Measurements from ENCODE around the gene SOST. TPM values are rescaled to one million over a fixed set of nuclear protein-coding genes. Genes with fewer than 3 reads are reported as not detected.

The SOST gene
- total RNA-seq, 1 experiment from 2014 or later: not detected

DNA sequence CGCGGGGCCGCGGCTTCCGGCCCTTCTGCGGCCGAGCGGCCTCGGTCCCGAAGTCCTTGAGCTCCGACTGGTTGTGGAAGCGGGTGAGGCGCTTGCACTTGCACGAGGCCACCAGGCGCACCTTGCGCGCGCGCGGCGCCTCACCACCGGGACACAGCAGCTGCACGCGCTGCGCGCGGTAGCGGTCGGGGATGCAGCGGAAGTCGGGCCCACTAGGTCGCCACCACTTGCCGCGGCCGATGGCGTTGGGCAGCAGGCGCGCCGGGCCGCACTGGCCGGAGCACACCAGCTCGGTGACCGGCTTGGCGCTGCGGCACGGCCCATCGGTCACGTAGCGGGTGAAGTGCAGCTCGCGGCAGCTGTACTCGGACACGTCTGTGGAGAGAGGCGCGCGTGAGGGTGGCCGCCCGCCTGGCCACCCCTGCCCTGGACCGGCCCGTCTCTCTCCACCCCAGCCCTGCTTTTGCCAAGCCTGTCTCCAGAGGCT is 3.2 kb downstream of the SOST start:
- H3K23ac ChIP-seq (ENCODE audit: insufficient read length, low read depth, low read length): no peak overlapping the region
- H3K27ac Mint-ChIP-seq: no peak overlapping the region
- TF ChIP-seq, protein P1, sequence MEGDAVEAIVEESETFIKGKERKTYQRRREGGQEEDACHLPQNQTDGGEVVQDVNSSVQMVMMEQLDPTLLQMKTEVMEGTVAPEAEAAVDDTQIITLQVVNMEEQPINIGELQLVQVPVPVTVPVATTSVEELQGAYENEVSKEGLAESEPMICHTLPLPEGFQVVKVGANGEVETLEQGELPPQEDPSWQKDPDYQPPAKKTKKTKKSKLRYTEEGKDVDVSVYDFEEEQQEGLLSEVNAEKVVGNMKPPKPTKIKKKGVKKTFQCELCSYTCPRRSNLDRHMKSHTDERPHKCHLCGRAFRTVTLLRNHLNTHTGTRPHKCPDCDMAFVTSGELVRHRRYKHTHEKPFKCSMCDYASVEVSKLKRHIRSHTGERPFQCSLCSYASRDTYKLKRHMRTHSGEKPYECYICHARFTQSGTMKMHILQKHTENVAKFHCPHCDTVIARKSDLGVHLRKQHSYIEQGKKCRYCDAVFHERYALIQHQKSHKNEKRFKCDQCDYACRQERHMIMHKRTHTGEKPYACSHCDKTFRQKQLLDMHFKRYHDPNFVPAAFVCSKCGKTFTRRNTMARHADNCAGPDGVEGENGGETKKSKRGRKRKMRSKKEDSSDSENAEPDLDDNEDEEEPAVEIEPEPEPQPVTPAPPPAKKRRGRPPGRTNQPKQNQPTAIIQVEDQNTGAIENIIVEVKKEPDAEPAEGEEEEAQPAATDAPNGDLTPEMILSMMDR (conservative IDR thresholded peaks at IDR 0.05): no peak
- no peaks in the 10 kb centered on the region for H3K9me3 Mint-ChIP-seq
- H3T11ph ChIP-seq (ENCODE audit: low read length): no peak overlapping the region
- H3K56ac ChIP-seq (ENCODE audit: insufficient read length, low read depth, low read length): no peak overlapping the region
- H3K4me1 Mint-ChIP-seq: peaks cover 28 to 32% of the 10 kb centered on the region in 2 experiments
- H4K91ac ChIP-seq (ENCODE audit: insufficient read length, low read depth, low read length): no peak overlapping the region
- H2BK120ac ChIP-seq (ENCODE audit: low read depth, low read length, poor library complexity, severe bottlenecking): no peak overlapping the region
- H3K4me3 Mint-ChIP-seq: peak overlapping the region in 1 of 2 experiments; percentile 50; a peak in 1 of 5 replicates
- no peak overlapping the region for H3K9ac ChIP-seq (ENCODE audit: extremely low read depth, insufficient read length, low read length)
- no peak overlapping the region for H2BK5ac ChIP-seq (ENCODE audit: insufficient read length, low read length)
- H3K4me2 ChIP-seq (ENCODE audit: insufficient read depth, insufficient read length, low read length): peak overlapping the region; percentile 22
- peaks cover 6% of the 10 kb centered on the region for H3K23me2 ChIP-seq (ENCODE audit: insufficient read length, low read depth, low read length, poor library complexity, severe bottlenecking)
- H3K27me3 ChIP-seq (ENCODE audit: insufficient read depth, low read length): peaks cover 4% of the 10 kb centered on the region; the same call in 1 of the 2 replicates
- H2BK20ac ChIP-seq (ENCODE audit: low read depth, low read length, poor library complexity, severe bottlenecking): no peak overlapping the region
- WGBS (ENCODE audit: extremely low coverage, insufficient read length, low lambda C conversion rate): no CpG with 5 or more reads among the region's 60 CpGs
- H4K5ac ChIP-seq (ENCODE audit: insufficient read length, low read depth, low read length): no peak overlapping the region
- no peak overlapping the region for H3K27ac ChIP-seq (ENCODE audit: insufficient read length, low read depth, low read length)
- H3K14ac ChIP-seq (ENCODE audit: insufficient read depth, low read length): peak overlapping the region; percentile 3; the same call in 1 of the 2 replicates
- H4K8ac ChIP-seq (replicated peaks; ENCODE audit: insufficient read length, low read depth, low read length): no peak overlapping the region
- no peaks in the 10 kb centered on the region for H3K9me3 ChIP-seq (ENCODE audit: control insufficient read depth, low read depth, low read length)
- no peak overlapping the region for H3K18ac ChIP-seq (ENCODE audit: insufficient read length, low read depth, low read length)
- H3K27me3 Mint-ChIP-seq (ENCODE audit: low read depth): peaks cover 7% of the 10 kb centered on the region
- no peak overlapping the region for H2AK5ac ChIP-seq (ENCODE audit: insufficient read length, low read length)
- DNase-seq: peak; percentile 87
- H3K79me2 ChIP-seq (ENCODE audit: insufficient read depth, low read length): no peaks in the 10 kb centered on the region
- H2BK15ac ChIP-seq (ENCODE audit: low read depth, low read length): no peak overlapping the region
- H2BK12ac ChIP-seq (ENCODE audit: insufficient read length, low read depth, low read length): no peak overlapping the region
- H2AFZ ChIP-seq (ENCODE audit: low read length): no peak overlapping the region
- no peaks in the 10 kb centered on the region for H3K36me3 Mint-ChIP-seq (ENCODE audit: insufficient read depth in 1 of 3, low read depth in 3 of 3)
- no peaks in the 10 kb centered on the region for H3K4me1 ChIP-seq (ENCODE audit: insufficient read depth, low read length)
- H3K4ac ChIP-seq (ENCODE audit: low read depth, low read length): no peak overlapping the region
- no peaks in the 10 kb centered on the region for H4K20me1 ChIP-seq (ENCODE audit: control insufficient read depth, insufficient read depth, insufficient read length)
- no peaks in the 10 kb centered on the region for H3K79me1 ChIP-seq (ENCODE audit: insufficient read depth, low read depth, low read length, poor library complexity, severe bottlenecking)

All from H9 (cell line).